ENCODE data around the gene HTR3C.
"Not testable (repeated sequence)": the region's sequence is repeated elsewhere in the genome, so short reads cannot be mapped to it uniquely, and the experiment has no call there.

Gene HTR3C

GRCh38 chr3:184040010-184040409, 12.8 kb upstream of the HTR3C start:
- in situ Hi-C loops (cut with HindIII; ENCODE audit: low pct_unique_long_range_greater_than_20kb, low sequenced_read_pairs) = no loop called here

GRCh38 chr3:184042617-184043016, 10.2 kb upstream of the HTR3C start:
- TF ChIP-seq JUND (IDR thresholded peaks at IDR 0.05; ENCODE audit: low read depth) = no peak
- DNase-seq (ENCODE audit: low read depth in 1 of 2, low spot score in 1 of 2) = no peak
- in situ Hi-C loops (cut with HindIII; ENCODE audit: low pct_unique_long_range_greater_than_20kb, low sequenced_read_pairs) = no loop called here

More at GRCh38 chr3:184040010-184040409, 12.8 kb upstream of the HTR3C start:
- DNase-seq (ENCODE audit: low read depth in 1 of 2, low spot score in 1 of 2) = peak; percentile 83 to 93
- TF ChIP-seq JUND (IDR thresholded peaks at IDR 0.05; ENCODE audit: low read depth) = no peak

GRCh38 chr3:184045995-184046394, 6.9 kb upstream of the HTR3C start:
- TF ChIP-seq JUND (IDR thresholded peaks at IDR 0.05; ENCODE audit: low read depth) = no peak
- in situ Hi-C loops (cut with HindIII; ENCODE audit: low pct_unique_long_range_greater_than_20kb, low sequenced_read_pairs) = no loop called here
- DNase-seq (ENCODE audit: low read depth in 1 of 2, low spot score in 1 of 2) = no peak

GRCh38 chr3:184050217-184050847, 2.5 kb upstream of the HTR3C start:
- in situ Hi-C loops (cut with HindIII; ENCODE audit: low pct_unique_long_range_greater_than_20kb, low sequenced_read_pairs) = no loop called here
- peak in 1 of 2 experiments; percentile 83 for DNase-seq (ENCODE audit: low read depth in 1 of 2, low spot score in 1 of 2)

GRCh38 chr3:184058029-184058428, 5.2 kb downstream of the HTR3C start:
- no peak for DNase-seq (ENCODE audit: low read depth in 1 of 2, low spot score in 1 of 2)
- in situ Hi-C loops (cut with HindIII; ENCODE audit: low pct_unique_long_range_greater_than_20kb, low sequenced_read_pairs) = no loop called here

More at GRCh38 chr3:184050217-184050847, 2.5 kb upstream of the HTR3C start:
- TF ChIP-seq JUND (IDR thresholded peaks at IDR 0.05; ENCODE audit: low read depth) = no peak

GRCh38 chr3:184059424-184059823, 6.6 kb downstream of the HTR3C start:
- DNase-seq (ENCODE audit: low read depth in 1 of 2, low spot score in 1 of 2) = no peak
- TF ChIP-seq JUND (IDR thresholded peaks at IDR 0.05; ENCODE audit: low read depth) = no peak
- in situ Hi-C loops (cut with HindIII; ENCODE audit: low pct_unique_long_range_greater_than_20kb, low sequenced_read_pairs) = no loop called here

More at GRCh38 chr3:184058029-184058428, 5.2 kb downstream of the HTR3C start:
- TF ChIP-seq JUND (IDR thresholded peaks at IDR 0.05; ENCODE audit: low read depth) = no peak

GRCh38 chr3:184062637-184063036, 9.8 kb downstream of the HTR3C start:
- TF ChIP-seq JUND (IDR thresholded peaks at IDR 0.05; ENCODE audit: low read depth) = no peak
- in situ Hi-C loops (cut with HindIII; ENCODE audit: low pct_unique_long_range_greater_than_20kb, low sequenced_read_pairs) = no loop called here
- DNase-seq (ENCODE audit: low read depth in 1 of 2, low spot score in 1 of 2) = no peak

- in situ Hi-C loops (cut with HindIII; ENCODE audit: low pct_unique_long_range_greater_than_20kb, low sequenced_read_pairs) = no loop called here
- DNase-seq (ENCODE audit: low read depth in 1 of 2, low spot score in 1 of 2) = no peak
- no peak for TF ChIP-seq JUND (IDR thresholded peaks at IDR 0.05; ENCODE audit: low read depth)
Measured at GRCh38 chr3:184066211-184066610, 13.4 kb downstream of the HTR3C start.

GRCh38 chr3:184067573-184068055, 14.8 kb downstream of the HTR3C start:
- in situ Hi-C loops (cut with HindIII; ENCODE audit: low pct_unique_long_range_greater_than_20kb, low sequenced_read_pairs) = no loop called here
- DNase-seq (ENCODE audit: low read depth in 1 of 2, low spot score in 1 of 2) = no peak
- TF ChIP-seq JUND (IDR thresholded peaks at IDR 0.05; ENCODE audit: low read depth) = no peak

GRCh38 chr3:184068344-184068743, 15.5 kb downstream of the HTR3C start:
- TF ChIP-seq JUND (IDR thresholded peaks at IDR 0.05; ENCODE audit: low read depth) = no peak
- no peak for DNase-seq (ENCODE audit: low read depth in 1 of 2, low spot score in 1 of 2)
- in situ Hi-C loops (cut with HindIII; ENCODE audit: low pct_unique_long_range_greater_than_20kb, low sequenced_read_pairs) = no loop called here

- DNase-seq (ENCODE audit: low read depth in 1 of 2, low spot score in 1 of 2); in situ Hi-C loops (cut with HindIII; ENCODE audit: low pct_unique_long_range_greater_than_20kb, low sequenced_read_pairs): not testable (repeated sequence)
Measured at GRCh38 chr3:184071142-184071541, 18.3 kb downstream of the HTR3C start.

GRCh38 chr3:184073621-184074020, 20.8 kb downstream of the HTR3C start:
- TF ChIP-seq JUND (IDR thresholded peaks at IDR 0.05; ENCODE audit: low read depth) = no peak
- in situ Hi-C loops (cut with HindIII; ENCODE audit: low pct_unique_long_range_greater_than_20kb, low sequenced_read_pairs) = no loop called here
- no peak for DNase-seq (ENCODE audit: low read depth in 1 of 2, low spot score in 1 of 2)

GRCh38 chr3:184075901-184076300, 23.1 kb downstream of the HTR3C start:
- in situ Hi-C loops (cut with HindIII; ENCODE audit: low pct_unique_long_range_greater_than_20kb, low sequenced_read_pairs) = no loop called here
- DNase-seq (ENCODE audit: low read depth in 1 of 2, low spot score in 1 of 2) = no peak
- TF ChIP-seq JUND (IDR thresholded peaks at IDR 0.05; ENCODE audit: low read depth) = no peak

- TF ChIP-seq JUND (IDR thresholded peaks at IDR 0.05; ENCODE audit: low read depth) = no peak
- in situ Hi-C loops (cut with HindIII; ENCODE audit: low pct_unique_long_range_greater_than_20kb, low sequenced_read_pairs) = no loop called here
- no peak for DNase-seq (ENCODE audit: low read depth in 1 of 2, low spot score in 1 of 2)
Measured at GRCh38 chr3:184077881-184078280, 25.0 kb downstream of the HTR3C start.

Data from T47D (cell line).